DND-41 (cell line): ENCODE data around the gene SLC18A2.

Experiments
- ATAC-seq: fragments of 200-7000 bp; cut with Tn5 transposase; 3 replicates; pipeline ENCODE4 v1.9.1; 2021; ENCODE audit warnings: low read depth; ENCODE audit not compliant: insufficient read depth
- DNase-seq: peaks from one replicate; pipeline ENCODE4 v3.0.0-alpha.2; 2020
- H2AFZ ChIP-seq: 2 replicates; pipeline ENCODE4 v1.6.0; 2012; ENCODE audit warnings: low read depth, low read length
- H3K27ac ChIP-seq: 2 replicates; pipeline ENCODE4 v1.5.1; 2012; ENCODE audit warnings: low read length, inconsistent platforms
- H3K27me3 ChIP-seq: fragments of 200-600 bp; sonication (generic); 2 replicates; pipeline ENCODE4 v1.6.0; 2012; ENCODE audit warnings: low read length, mild to moderate bottlenecking, inconsistent platforms; ENCODE audit not compliant: insufficient read depth, poor library complexity
- H3K36me3 ChIP-seq: 2 replicates; pipeline ENCODE4 v1.5.1; 2012; ENCODE audit warnings: low read length, inconsistent platforms; ENCODE audit not compliant: insufficient read depth
- H3K4me1 ChIP-seq: 2 replicates; pipeline ENCODE4 v1.5.1; 2012; ENCODE audit warnings: mild to moderate bottlenecking, low read length; ENCODE audit not compliant: insufficient read depth
- H3K4me2 ChIP-seq: 2 replicates; pipeline ENCODE4 v1.6.0; 2012; ENCODE audit warnings: mild to moderate bottlenecking, moderate library complexity, low read length, inconsistent platforms; ENCODE audit not compliant: insufficient read depth
- H3K4me3 ChIP-seq, 2 experiments: fragments of 200-600 bp in 1 of 2; shearing (Covaris generic) in 1 of 2; 2 replicates each; pipeline ENCODE4 v1.5.1; 2012 to 2016; ENCODE audit warnings: inconsistent platforms in 2 of 2, low read length in 2 of 2, mild to moderate bottlenecking in 2 of 2, low read depth in 1 of 2, moderate library complexity in 1 of 2
- H3K79me2 ChIP-seq: 2 replicates; pipeline ENCODE4 v1.6.0; 2012; ENCODE audit warnings: low read length, inconsistent platforms; ENCODE audit not compliant: insufficient read depth
- H3K9ac ChIP-seq: 2 replicates; pipeline ENCODE4 v1.6.0; 2012; ENCODE audit warnings: low read depth, mild to moderate bottlenecking, inconsistent platforms, low read length, moderate library complexity
- H3K9me3 ChIP-seq: 2 replicates; pipeline ENCODE4 v1.5.1; 2012; ENCODE audit warnings: low read length, moderate library complexity, mild to moderate bottlenecking, inconsistent platforms; ENCODE audit not compliant: insufficient read depth, severe bottlenecking
- H4K20me1 ChIP-seq: 2 replicates; pipeline ENCODE4 v1.6.0; 2012; ENCODE audit warnings: low read length; ENCODE audit not compliant: insufficient read depth
- EZH2 ChIP-seq: IDR thresholded peaks from 3 replicates; pipeline ENCODE4 v1.6.1; 2012; ENCODE audit warnings: borderline replicate concordance, low read depth, mild to moderate bottlenecking, moderate library complexity, low read length, inconsistent platforms; ENCODE audit not compliant: severe bottlenecking
- TF ChIP-seq, protein P1 (sequence below): IDR thresholded peaks from 2 replicates; pipeline ENCODE4 v1.5.1; 2012; ENCODE audit warnings: borderline replicate concordance, low read length, moderate library complexity, mild to moderate bottlenecking; ENCODE audit not compliant: poor library complexity, severe bottlenecking; ENCODE audit errors: extremely low read depth

SLC18A2 gene

DNA sequence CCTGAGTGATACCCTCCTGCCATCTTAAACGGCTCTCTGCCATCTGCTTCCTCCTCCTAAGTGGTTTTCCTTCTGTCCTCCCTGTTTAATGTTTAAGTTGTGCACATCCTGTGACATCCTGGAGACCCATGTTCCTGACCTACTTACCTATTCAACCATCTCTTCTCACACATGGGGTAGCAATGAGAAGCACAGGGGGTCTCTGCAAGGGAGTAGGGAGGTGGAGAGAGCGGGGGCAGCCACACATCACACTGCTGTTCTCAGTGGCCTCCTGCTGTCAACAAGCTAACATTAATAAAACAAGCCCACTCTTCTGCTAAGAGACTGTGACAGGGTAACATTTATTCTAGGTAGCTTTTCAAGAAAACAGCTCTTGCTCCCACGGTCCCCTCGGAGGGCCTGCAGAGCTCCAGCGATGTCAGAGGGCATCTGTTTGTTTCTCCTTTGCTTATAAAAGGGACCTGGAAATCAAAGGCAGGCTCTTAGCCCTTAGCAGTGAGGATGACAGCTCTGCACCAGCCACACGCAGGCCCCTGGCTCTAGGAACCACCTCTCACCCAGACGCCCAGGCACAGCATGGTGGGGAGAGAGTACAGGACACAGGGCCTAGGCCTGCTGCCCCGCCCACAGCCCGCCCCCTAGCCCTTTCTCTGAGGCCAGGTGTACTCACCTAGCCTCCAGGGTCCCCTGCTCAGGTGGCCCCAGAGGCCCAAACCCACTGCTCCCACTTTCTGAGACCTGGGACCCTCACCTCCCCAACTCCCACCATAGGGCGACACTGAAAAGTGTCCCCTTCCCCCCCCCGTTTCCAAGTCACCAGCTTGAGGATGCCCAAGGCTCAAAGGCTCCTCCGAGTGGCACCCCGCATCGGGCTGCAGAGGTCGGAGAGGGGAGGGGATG lies 943 bp upstream of the SLC18A2 start:
- peaks cover 6% of the 10 kb centered on the region for H3K27me3 ChIP-seq
- H3K9ac ChIP-seq = no peak overlapping the region
- H3K4me1 ChIP-seq = no peaks in the 10 kb centered on the region
- DNase-seq = no peak
- no peaks in the 10 kb centered on the region for H4K20me1 ChIP-seq
- H3K9me3 ChIP-seq = no peaks in the 10 kb centered on the region
- TF ChIP-seq EZH2 = no peak
- TF ChIP-seq, protein P1, sequence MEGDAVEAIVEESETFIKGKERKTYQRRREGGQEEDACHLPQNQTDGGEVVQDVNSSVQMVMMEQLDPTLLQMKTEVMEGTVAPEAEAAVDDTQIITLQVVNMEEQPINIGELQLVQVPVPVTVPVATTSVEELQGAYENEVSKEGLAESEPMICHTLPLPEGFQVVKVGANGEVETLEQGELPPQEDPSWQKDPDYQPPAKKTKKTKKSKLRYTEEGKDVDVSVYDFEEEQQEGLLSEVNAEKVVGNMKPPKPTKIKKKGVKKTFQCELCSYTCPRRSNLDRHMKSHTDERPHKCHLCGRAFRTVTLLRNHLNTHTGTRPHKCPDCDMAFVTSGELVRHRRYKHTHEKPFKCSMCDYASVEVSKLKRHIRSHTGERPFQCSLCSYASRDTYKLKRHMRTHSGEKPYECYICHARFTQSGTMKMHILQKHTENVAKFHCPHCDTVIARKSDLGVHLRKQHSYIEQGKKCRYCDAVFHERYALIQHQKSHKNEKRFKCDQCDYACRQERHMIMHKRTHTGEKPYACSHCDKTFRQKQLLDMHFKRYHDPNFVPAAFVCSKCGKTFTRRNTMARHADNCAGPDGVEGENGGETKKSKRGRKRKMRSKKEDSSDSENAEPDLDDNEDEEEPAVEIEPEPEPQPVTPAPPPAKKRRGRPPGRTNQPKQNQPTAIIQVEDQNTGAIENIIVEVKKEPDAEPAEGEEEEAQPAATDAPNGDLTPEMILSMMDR = no peak
- H2AFZ ChIP-seq = no peak overlapping the region
- H3K79me2 ChIP-seq = no peaks in the 10 kb centered on the region
- no peak overlapping the region for H3K27ac ChIP-seq
- H3K4me3 ChIP-seq = no peak overlapping the region
- no peaks in the 10 kb centered on the region for H3K36me3 ChIP-seq
- no peak overlapping the region for H3K4me2 ChIP-seq
- ATAC-seq = no peak

DNA sequence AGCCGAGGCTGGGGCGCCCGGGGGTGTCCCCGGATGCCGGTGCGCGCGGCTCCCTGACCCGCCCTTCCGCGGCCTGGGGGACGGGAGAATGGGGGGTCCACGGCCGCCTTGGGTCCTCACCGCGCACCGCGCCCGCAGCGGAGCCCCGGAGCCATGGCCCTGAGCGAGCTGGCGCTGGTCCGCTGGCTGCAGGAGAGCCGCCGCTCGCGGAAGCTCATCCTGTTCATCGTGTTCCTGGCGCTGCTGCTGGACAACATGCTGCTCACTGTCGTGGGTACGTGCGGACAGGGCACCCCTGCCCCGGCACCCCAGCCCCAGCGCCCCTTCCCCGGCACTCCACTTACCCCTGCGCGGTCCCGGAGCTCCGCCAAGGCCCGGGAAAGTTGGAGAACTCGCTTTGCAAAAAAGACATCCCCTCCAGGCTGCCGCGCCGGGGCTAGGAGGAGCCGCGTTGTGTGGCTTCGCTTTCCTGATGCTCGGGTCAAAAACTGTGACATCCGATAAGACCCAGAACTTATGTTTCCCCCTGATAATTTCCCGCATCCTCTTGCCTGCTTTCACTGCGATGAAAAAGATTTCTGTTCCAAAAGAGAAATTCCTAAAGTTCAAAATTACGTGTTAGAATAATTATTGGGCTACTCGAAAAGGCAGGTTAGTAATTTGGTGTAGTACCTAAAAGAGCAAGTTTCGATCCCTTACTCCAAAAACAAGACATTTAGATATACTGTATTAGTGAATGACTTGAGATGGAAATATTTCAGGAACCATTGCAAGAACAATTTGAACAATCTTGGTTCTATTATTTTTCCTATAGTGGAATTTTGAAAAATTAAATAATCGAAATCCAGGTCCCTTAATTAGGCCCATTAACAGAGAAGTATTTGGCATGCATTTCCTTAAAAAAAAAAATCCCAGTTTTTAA lies 888 bp downstream of the SLC18A2 start:
- Histone ChIP-seq H3K4me3 (no peak overlapping the region), H3K36me3 (no peaks in the 10 kb centered on the region), H3K4me2 (no peak overlapping the region), H4K20me1 (no peaks in the 10 kb centered on the region), H3K4me1 (no peaks in the 10 kb centered on the region), H3K9ac (no peak overlapping the region), H3K9me3 (no peaks in the 10 kb centered on the region), H3K27ac (no peak overlapping the region), H3K27me3 (no peaks in the 10 kb centered on the region), H3K79me2 (no peaks in the 10 kb centered on the region), H2AFZ (no peak overlapping the region)
- DNase-seq (no peak), ATAC-seq (no peak)
- no peak for TF ChIP-seq EZH2
- TF ChIP-seq, protein P1 = no peak

DNA sequence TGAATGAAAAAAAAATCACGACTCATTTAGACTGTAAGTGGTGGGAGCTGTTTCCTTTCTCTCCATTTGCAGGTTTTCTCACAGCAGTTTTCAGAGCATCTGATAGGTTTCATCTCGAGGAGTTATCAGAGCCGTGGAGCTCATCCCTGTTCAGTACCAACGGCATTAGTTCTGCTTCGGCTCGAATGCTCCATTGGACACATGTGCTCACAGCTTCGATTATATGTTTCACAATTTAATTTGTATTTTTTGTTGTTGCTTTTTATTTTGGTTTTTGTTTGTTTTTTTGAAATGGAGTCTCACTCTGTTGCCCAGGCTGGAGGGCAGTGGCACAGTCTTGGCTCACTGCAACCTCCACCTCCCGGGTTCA lies 1.5 kb downstream of the SLC18A2 start:
- Histone ChIP-seq H3K4me1 (no peaks in the 10 kb centered on the region), H3K9ac (no peak overlapping the region), H3K27me3 (no peaks in the 10 kb centered on the region), H3K4me2 (no peak overlapping the region), H3K4me3 (no peak overlapping the region), H2AFZ (no peak overlapping the region), H3K36me3 (no peaks in the 10 kb centered on the region), H3K79me2 (no peaks in the 10 kb centered on the region), H3K9me3 (no peaks in the 10 kb centered on the region), H4K20me1 (no peaks in the 10 kb centered on the region), H3K27ac (no peak overlapping the region)
- DNase-seq (no peak), ATAC-seq (no peak)
- TF ChIP-seq EZH2 = no peak
- TF ChIP-seq, protein P1 = no peak
